Heart right ventricle (tissue), 16 donors: ENCODE measurements around the gene HAND1. TPM values are rescaled to one million over a fixed set of nuclear protein-coding genes. Genes with fewer than 3 reads are reported as not detected.

Experiments used
- ATAC-seq, 8 donors: fragments of 200-7000 bp; cut with Tn5 transposase; one replicate each; pipeline ENCODE4 v1.9.1; 2020; ENCODE audit warnings: mild to moderate bottlenecking in 8 of 8, moderate library complexity in 8 of 8, moderate number of reproducible peaks in 1 of 8
- DNase-seq, 2 donors: peaks; one replicate each; pipeline ENCODE4 v3.0.0-alpha.2; 2020
- H3K27ac ChIP-seq, 10 donors: fragments of 200-600 bp; sonication (generic) in 2 of 10; one replicate each; pipeline versions ENCODE4 v1.5.0 to v1.8.0; 2020 to 2022; ENCODE audit warnings: mild to moderate bottlenecking in 3 of 10
- H3K27me3 ChIP-seq, 7 donors: fragments of 200-600 bp; one replicate each; pipeline ENCODE4 v1.8.0; 2021 to 2022; ENCODE audit warnings: mild to moderate bottlenecking in 2 of 7
- H3K36me3 ChIP-seq, 9 donors: fragments of 200-600 bp; sonication (generic) in 1 of 9; one replicate each; pipeline versions ENCODE4 v1.5.0 to v1.8.0; 2020 to 2022; ENCODE audit warnings: mild to moderate bottlenecking in 2 of 9
- H3K4me1 ChIP-seq, 9 donors: fragments of 200-600 bp; sonication (generic) in 1 of 9; one replicate each; pipeline versions ENCODE4 v1.5.0 to v1.8.0; 2020 to 2022; ENCODE audit warnings: mild to moderate bottlenecking in 4 of 9
- H3K4me3 ChIP-seq, 10 donors: fragments of 200-600 bp; sonication (generic) in 2 of 10; one replicate each; pipeline versions ENCODE4 v1.5.0 to v1.8.0; 2020 to 2022; ENCODE audit warnings: mild to moderate bottlenecking in 7 of 10, moderate library complexity in 2 of 10
- H3K9me3 ChIP-seq, 11 donors: fragments of 200-600 bp in 10 of 11; sonication (generic) in 2 of 11; one replicate each; pipeline versions ENCODE4 v1.5.0 to v1.8.0; 2013 to 2022; ENCODE audit warnings: mild to moderate bottlenecking in 2 of 11, control low read depth in 1 of 11, moderate library complexity in 1 of 11
- WGBS, 2 donors: extraction: QIAGEN DNeasy Blood & Tissue Kit; methylation state at CpG; one replicate each; pipeline ENCODE4 v1.1.7; 2013; ENCODE audit warnings: inconsistent platforms in 1 of 2; 5-methylcytosine and 5-hydroxymethylcytosine counted together
- intact Hi-C, 10 donors: fragments of 100-400 bp; cut with DNase I; formaldehyde crosslinking; loops; one replicate each; pipeline versions ENCODE4 v1.11.1 to v1.14.2; 2022
- polyA plus RNA-seq, 2 donors: library from polyadenylated mRNA; stranded (reverse); fragments of 200-250 nt; gene quantifications; one replicate each; pipeline ENCODE4 v1.2.3, GENCODE V29; 2013
- total RNA-seq, 10 donors: library from RNA; stranded (reverse); fragmentation: NEBNext Ultra II Directional in 3 of 10; extraction: Animal tissue kit (Norgen Biotek cat#: 25700) in 3 of 10; gene quantifications; one replicate each; pipeline versions ENCODE4 v1.2.1 to v1.2.4, GENCODE V29; 2021 to 2023
- TF ChIP-seq, protein P1 (sequence below), 9 donors: fragments of 200-600 bp; sonication (generic) in 2 of 9; IDR thresholded peaks; one replicate each; pipeline versions ENCODE4 v1.5.0 to v1.8.0; 2021 to 2022; ENCODE audit warnings: antibody characterized with exemption in 9 of 9, mild to moderate bottlenecking in 5 of 9, moderate library complexity in 1 of 9
- donor health status: Arrhythmogenic right ventricular cardiomyopathy.
- donor health status: ischemic (EF 13 %, LVEDD 7.1; RV severe dilation, severe dysfunction).
- donor health status: healthy with polysubstance abuse.
- donor health status: DM: no; HTN: yes; CAD: no.
- donor health status: DM: no; HTN: no; CAD: no.
- donor health status: ischemic (EF 25% LVEDD 6.9; RV normal size, moderate dysfunction).
- donor health status: ischemic (EF 25% LVEDD 5.7; RV mildly dilated, moderate dysfunction).
- donor health status: healthy.
- donor health status: DM: yes; HTN: yes; CAD: no.
- donor health status: Ischemic cardiomyopathy.
- donor health status: ischemic (EF 35%, LVEDD 5.7; RV mildly dilated, moderate dysfunction).
- donor health status: nonischemic (EF 11% LVEDD 7.7; RV severe dilation, severe dysfunction).
- donor health status: DM: yes; HTN: yes; CAD: no.
- donor health status: PGD.
- donor health status: ischemic (EF 29% LVEDD 5.4; RV normal size, mild dysfunction).
- donor health status: nonischemic (EF 23%, LVEDD 6.1; RV moderate dilation, normal function).

Gene HAND1
- total and polyA plus RNA-seq, 12 donors: 16.8 to 33.0 (median 24.6) TPM

DNA sequence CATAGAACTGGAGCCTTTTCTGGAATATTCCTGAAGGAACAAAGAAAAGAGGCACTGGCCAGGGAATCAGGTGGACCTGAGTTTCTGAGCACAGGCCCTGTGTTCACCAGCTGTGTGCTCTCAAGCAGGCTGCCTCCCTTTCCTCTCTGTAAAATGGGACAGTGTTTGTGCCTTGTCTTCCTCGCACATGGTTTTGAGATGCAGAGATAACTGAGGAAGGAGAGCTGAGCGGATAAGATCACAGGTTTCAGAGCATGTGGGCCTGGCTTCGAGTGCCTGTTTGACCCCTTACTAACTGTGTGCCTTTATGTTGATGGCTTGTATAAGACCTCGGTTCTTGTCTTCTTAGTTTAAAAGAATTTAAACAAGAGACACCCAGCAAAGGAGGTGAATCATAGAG is 46.2 kb upstream of the HAND1 start:
- H3K36me3 ChIP-seq: no peaks in the 10 kb centered on the region
- TF ChIP-seq, protein P1, sequence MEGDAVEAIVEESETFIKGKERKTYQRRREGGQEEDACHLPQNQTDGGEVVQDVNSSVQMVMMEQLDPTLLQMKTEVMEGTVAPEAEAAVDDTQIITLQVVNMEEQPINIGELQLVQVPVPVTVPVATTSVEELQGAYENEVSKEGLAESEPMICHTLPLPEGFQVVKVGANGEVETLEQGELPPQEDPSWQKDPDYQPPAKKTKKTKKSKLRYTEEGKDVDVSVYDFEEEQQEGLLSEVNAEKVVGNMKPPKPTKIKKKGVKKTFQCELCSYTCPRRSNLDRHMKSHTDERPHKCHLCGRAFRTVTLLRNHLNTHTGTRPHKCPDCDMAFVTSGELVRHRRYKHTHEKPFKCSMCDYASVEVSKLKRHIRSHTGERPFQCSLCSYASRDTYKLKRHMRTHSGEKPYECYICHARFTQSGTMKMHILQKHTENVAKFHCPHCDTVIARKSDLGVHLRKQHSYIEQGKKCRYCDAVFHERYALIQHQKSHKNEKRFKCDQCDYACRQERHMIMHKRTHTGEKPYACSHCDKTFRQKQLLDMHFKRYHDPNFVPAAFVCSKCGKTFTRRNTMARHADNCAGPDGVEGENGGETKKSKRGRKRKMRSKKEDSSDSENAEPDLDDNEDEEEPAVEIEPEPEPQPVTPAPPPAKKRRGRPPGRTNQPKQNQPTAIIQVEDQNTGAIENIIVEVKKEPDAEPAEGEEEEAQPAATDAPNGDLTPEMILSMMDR (IDR thresholded peaks at IDR 0.05): no peak
- no peaks in the 10 kb centered on the region for H3K9me3 ChIP-seq
- peaks cover 0 to 20% (median 4%) of the 10 kb centered on the region in 9 donors for H3K4me1 ChIP-seq
- DNase-seq: no peak
- 76 to 82% methylated on average over 4 of the region's 4 CpGs for WGBS, 2 donors
- H3K27ac ChIP-seq: peak overlapping the region in 7 of 10 donors; percentile 21 to 73 (median 54)
- H3K4me3 ChIP-seq: no peak overlapping the region
- ATAC-seq: no peak
- intact Hi-C loops: loop anchor here in 2 of 10 donors (5.0 to 10.0 kb wide), 2 partner anchors 81 to 83 kb away; no protein-coding TSS in a partner anchor
- H3K27me3 ChIP-seq: peaks cover 0 to 41% (median 30%) of the 10 kb centered on the region in 7 donors

DNA sequence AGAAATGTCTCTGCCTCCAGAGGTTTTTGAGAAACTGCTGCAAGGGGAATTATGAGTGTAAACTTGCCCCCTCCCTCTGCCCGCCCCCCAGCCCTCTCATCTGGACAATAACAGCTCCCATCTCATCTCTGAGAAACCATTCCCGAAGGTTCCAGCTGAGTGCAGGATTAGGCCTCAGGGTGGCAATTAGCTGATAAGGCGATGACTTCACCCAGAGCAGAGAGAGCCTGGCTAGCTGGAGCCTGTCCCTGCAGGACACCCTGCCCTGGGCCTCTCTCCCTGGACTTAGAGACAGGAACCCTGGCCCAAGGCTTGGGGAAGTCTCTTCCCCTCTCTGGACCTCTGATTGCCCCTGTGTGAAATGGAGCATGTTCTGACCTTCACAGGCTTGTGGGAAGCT is 45.7 kb upstream of the HAND1 start:
- TF ChIP-seq, protein P1 (IDR thresholded peaks at IDR 0.05): no peak
- peak; percentile 61 to 97 (median 88) for ATAC-seq

DNA sequence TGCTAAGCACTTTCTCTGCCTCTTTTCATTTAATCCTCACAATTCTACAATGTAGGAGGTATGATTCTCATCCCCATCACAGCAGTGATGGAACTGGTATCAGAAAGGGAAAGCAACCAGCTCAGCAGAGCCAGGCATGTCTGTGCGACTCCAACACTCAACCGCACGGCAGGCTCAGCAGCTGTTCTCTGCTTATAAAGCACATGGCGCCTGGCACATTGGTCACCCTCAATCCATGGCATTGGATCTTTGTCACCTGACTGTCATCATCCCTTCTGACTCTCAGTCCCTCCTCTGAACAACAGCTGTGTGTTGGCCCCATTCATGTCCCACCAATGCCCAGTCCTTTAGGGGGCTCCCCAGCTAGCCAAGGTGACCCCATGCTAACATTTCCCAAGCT is 45.1 kb upstream of the HAND1 start:
- intact Hi-C loops: loop anchor here in 2 of 10 donors (5.0 to 10.0 kb wide), 2 partner anchors 82 to 84 kb away; no protein-coding TSS in a partner anchor
- Histone ChIP-seq H3K27ac (peak overlapping the region in 5 of 10 donors; percentile 36 to 73 (median 61)), H3K36me3 (no peaks in the 10 kb centered on the region), H3K9me3 (no peaks in the 10 kb centered on the region), H3K4me3 (no peak overlapping the region), H3K27me3 (peaks cover 0 to 45% (median 32%) of the 10 kb centered on the region in 7 donors), H3K4me1 (peaks cover 0 to 20% (median 4%) of the 10 kb centered on the region in 9 donors)
- ATAC-seq: peak in 2 of 8 donors; percentile 14 to 19
- TF ChIP-seq, protein P1 (IDR thresholded peaks at IDR 0.05): no peak
- WGBS, 2 donors: 70 to 76% methylated on average over 4 of the region's 4 CpGs
- DNase-seq: no peak

More for the DNA sequence above, 45.7 kb upstream of the HAND1 start:
- intact Hi-C loops: loop anchor here in 2 of 10 donors (5.0 to 10.0 kb wide), 2 partner anchors 81 to 84 kb away; no protein-coding TSS in a partner anchor
- peaks cover 0 to 20% (median 4%) of the 10 kb centered on the region in 9 donors for H3K4me1 ChIP-seq
- H3K4me3 ChIP-seq: no peak overlapping the region
- peak overlapping the region in 7 of 10 donors; percentile 22 to 73 (median 54) for H3K27ac ChIP-seq
- peak in 1 of 2 donors; percentile 18 for DNase-seq
- WGBS, 2 donors: 35 to 40% methylated on average over 3 of the region's 3 CpGs
- H3K36me3 ChIP-seq: no peaks in the 10 kb centered on the region
- H3K27me3 ChIP-seq: peaks cover 0 to 44% (median 30%) of the 10 kb centered on the region in 7 donors
- no peaks in the 10 kb centered on the region for H3K9me3 ChIP-seq

DNA sequence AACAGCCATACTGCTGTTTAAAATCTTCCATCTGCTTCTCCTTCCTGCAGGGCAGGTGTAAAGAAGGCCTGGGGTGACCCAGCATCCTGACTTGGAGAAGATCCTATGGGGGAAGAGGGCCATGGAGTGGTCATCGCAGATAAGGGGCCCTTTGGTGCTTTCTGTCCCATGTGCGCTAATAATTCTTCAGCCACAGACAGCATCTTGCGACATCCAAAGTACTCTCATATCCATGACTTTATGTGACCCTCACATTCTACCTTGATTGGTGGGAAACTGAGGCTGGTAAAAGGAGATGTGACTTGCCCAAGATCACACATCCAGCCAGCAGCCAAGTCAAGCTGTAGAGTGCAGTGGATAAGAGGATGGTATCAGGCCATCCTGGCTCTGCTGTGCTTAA is 44.3 kb upstream of the HAND1 start:
- ATAC-seq (no peak), DNase-seq (no peak)
- intact Hi-C loops: loop anchor here in 2 of 10 donors (5.0 to 10.0 kb wide), 2 partner anchors 83 to 85 kb away; no protein-coding TSS in a partner anchor
- no peak overlapping the region for H3K27ac ChIP-seq
- WGBS, 2 donors: 91 to 95% methylated on average over 3 of the region's 3 CpGs
- no peaks in the 10 kb centered on the region for H3K36me3 ChIP-seq
- peaks cover 0 to 20% (median 4%) of the 10 kb centered on the region in 9 donors for H3K4me1 ChIP-seq
- H3K4me3 ChIP-seq: no peak overlapping the region
- TF ChIP-seq, protein P1 (IDR thresholded peaks at IDR 0.05): no peak
- H3K27me3 ChIP-seq: peaks cover 0 to 44% (median 40%) of the 10 kb centered on the region in 7 donors
- H3K9me3 ChIP-seq: no peaks in the 10 kb centered on the region
